ENCODE data around the gene SLC22A3. TPM values are rescaled to one million over a fixed set of nuclear protein-coding genes. Genes with fewer than 3 reads are reported as not detected.

The SLC22A3 gene
- total RNA-seq, 2 donors from 2014 or later, result 91.5 to 144 TPM

DNA sequence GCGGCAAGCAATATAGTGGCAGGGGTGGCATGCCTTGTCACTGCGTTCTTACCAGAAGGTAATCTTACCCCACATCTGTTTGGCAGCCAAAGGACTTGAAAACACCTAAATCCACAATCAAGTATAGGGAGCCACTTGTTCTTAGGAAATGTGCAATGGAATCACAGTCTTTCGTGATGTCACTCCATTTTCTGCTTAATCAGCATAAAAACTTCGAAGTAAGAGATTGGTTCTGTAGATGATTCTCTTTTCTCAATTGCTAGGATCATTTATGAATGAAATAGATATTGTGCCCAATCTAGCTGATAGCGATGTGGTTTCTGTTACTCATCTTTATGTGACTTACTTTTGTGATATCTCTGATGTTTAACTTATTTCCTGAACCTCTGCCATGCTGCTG lies 89.0 kb downstream of the SLC22A3 start:
- Histone ChIP-seq H3K27ac (no peak overlapping the region), H3K9me3 (no peaks in the 10 kb centered on the region), H3K4me1 (ENCODE audit: control insufficient read depth in 1 of 2, low read depth in 2 of 2) (peaks cover 0 to 8% of the 10 kb centered on the region in 2 donors), H3K36me3 (peaks cover 12% of the 10 kb centered on the region), H3K27me3 (replicated peaks; ENCODE audit: insufficient read depth) (no peaks in the 10 kb centered on the region), H3K4me3 (no peak overlapping the region)
- TF ChIP-seq, protein P1, sequence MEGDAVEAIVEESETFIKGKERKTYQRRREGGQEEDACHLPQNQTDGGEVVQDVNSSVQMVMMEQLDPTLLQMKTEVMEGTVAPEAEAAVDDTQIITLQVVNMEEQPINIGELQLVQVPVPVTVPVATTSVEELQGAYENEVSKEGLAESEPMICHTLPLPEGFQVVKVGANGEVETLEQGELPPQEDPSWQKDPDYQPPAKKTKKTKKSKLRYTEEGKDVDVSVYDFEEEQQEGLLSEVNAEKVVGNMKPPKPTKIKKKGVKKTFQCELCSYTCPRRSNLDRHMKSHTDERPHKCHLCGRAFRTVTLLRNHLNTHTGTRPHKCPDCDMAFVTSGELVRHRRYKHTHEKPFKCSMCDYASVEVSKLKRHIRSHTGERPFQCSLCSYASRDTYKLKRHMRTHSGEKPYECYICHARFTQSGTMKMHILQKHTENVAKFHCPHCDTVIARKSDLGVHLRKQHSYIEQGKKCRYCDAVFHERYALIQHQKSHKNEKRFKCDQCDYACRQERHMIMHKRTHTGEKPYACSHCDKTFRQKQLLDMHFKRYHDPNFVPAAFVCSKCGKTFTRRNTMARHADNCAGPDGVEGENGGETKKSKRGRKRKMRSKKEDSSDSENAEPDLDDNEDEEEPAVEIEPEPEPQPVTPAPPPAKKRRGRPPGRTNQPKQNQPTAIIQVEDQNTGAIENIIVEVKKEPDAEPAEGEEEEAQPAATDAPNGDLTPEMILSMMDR (IDR thresholded peaks at IDR 0.05), result no peak
- no peak for ATAC-seq (ENCODE audit: insufficient number of reproducible peaks, low FRiP score, low read depth)
- no peak for DNase-seq (ENCODE audit: low spot score)

DNA sequence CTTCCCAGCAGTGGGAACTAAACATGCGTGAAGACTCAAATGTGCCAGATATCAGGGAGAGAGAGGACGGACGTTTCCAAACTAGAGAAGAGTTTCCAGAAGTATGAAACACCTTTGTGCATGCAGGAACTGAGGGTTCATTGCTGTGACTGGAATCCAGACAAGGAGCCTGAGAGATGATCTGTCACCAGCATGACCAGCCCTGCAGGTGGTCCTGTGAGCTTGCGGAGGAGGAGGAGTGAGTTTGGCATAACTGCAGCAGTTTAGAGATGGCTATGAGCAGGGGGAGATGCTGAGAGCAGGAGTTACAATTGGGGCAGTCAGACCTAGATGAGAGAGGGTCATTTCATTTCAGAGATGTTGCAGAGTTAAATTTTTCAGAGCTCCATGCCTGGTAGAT lies 89.6 kb downstream of the SLC22A3 start:
- DNase-seq (ENCODE audit: low spot score) (no peak), ATAC-seq (ENCODE audit: insufficient number of reproducible peaks, low FRiP score, low read depth) (no peak)
- no peak overlapping the region for H3K27ac ChIP-seq
- TF ChIP-seq, protein P1 (IDR thresholded peaks at IDR 0.05), result no peak
- H3K27me3 ChIP-seq (replicated peaks; ENCODE audit: insufficient read depth), result no peaks in the 10 kb centered on the region
- H3K9me3 ChIP-seq, result no peaks in the 10 kb centered on the region
- H3K36me3 ChIP-seq, result peaks cover 10% of the 10 kb centered on the region
- H3K4me1 ChIP-seq (ENCODE audit: control insufficient read depth in 1 of 2, low read depth in 2 of 2), result peaks cover 0 to 5% of the 10 kb centered on the region in 2 donors
- no peak overlapping the region for H3K4me3 ChIP-seq

DNA sequence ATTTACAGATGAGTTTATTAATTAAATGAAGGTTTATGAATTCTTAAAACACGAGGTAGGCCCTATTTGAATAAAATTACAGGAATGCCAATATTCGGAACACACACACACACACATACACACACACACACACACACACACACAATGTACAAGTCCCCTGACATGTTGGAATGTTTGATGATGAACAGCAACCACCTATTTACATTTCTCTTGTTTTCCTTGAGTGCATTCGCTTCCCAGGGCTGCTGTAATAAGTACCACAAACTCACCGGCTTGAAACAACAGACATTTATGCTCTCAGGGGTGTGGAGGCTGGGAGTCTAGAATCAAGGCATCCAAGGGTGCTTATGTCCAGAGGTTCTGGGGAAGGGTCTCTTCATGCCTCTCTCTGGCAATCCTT lies 90.3 kb downstream of the SLC22A3 start:
- Histone ChIP-seq H3K4me1 (ENCODE audit: control insufficient read depth in 1 of 2, low read depth in 2 of 2) (peaks cover 0 to 5% of the 10 kb centered on the region in 2 donors), H3K4me3 (no peak overlapping the region), H3K36me3 (peaks cover 8% of the 10 kb centered on the region), H3K27me3 (replicated peaks; ENCODE audit: insufficient read depth) (no peaks in the 10 kb centered on the region), H3K9me3 (no peaks in the 10 kb centered on the region), H3K27ac (no peak overlapping the region)
- no peak for ATAC-seq (ENCODE audit: insufficient number of reproducible peaks, low FRiP score, low read depth)
- no peak for DNase-seq (ENCODE audit: low spot score)
- TF ChIP-seq, protein P1 (IDR thresholded peaks at IDR 0.05), result no peak

DNA sequence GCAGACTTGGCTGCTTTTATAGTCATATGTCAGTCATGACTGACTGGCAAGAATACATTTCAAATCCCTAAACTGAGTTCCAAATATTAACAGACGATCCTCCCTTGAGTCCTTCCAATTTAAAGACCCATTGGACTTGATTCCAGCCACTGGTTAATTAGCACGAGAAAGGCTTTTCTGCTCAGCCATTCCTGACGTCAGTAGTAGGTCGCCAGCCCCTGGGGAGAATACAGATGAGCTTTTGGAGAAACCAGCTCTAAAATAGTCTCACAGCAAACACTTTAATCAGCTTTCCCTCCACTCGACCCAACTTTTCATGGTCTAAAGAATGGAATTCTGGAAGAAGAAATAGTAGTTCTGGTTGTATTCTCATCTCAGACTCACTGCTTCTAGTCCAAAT lies 91.6 kb downstream of the SLC22A3 start:
- DNase-seq (ENCODE audit: low spot score) (no peak), ATAC-seq (ENCODE audit: insufficient number of reproducible peaks, low FRiP score, low read depth) (no peak)
- H3K4me3 ChIP-seq, result no peak overlapping the region
- no peaks in the 10 kb centered on the region for H3K27me3 ChIP-seq (replicated peaks; ENCODE audit: insufficient read depth)
- peaks cover 11% of the 10 kb centered on the region for H3K36me3 ChIP-seq
- TF ChIP-seq, protein P1 (IDR thresholded peaks at IDR 0.05), result no peak
- H3K9me3 ChIP-seq, result no peaks in the 10 kb centered on the region
- H3K4me1 ChIP-seq (ENCODE audit: control insufficient read depth in 1 of 2, low read depth in 2 of 2), result peaks cover 0 to 5% of the 10 kb centered on the region in 2 donors
- H3K27ac ChIP-seq, result no peak overlapping the region

DNA sequence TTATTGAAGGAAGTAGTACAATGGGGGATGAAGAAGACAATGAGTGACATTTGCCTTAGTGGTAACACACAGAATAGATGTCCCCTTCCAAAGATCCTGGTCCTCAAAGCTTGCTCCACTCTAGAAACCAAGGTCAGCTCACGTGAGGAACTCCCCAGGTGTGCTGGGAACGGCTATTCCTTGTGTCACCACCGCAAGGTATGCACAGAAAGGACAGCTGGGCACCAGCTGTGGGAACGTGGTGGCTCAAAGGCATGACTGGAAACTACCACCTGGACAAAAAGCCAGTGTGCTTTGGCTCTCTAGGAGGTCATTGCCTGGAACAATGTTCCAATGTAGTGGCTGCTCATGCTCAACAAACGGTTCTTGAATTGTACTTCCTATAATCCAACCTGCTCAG lies 94.0 kb downstream of the SLC22A3 start:
- peaks cover 0 to 11% of the 10 kb centered on the region in 2 donors for H3K4me1 ChIP-seq (ENCODE audit: control insufficient read depth in 1 of 2, low read depth in 2 of 2)
- DNase-seq (ENCODE audit: low spot score) (no peak), ATAC-seq (ENCODE audit: insufficient number of reproducible peaks, low FRiP score, low read depth) (no peak)
- TF ChIP-seq, protein P1 (IDR thresholded peaks at IDR 0.05), result no peak
- no peaks in the 10 kb centered on the region for H3K9me3 ChIP-seq
- H3K27ac ChIP-seq, result no peak overlapping the region
- peaks cover 21% of the 10 kb centered on the region for H3K36me3 ChIP-seq
- no peak overlapping the region for H3K4me3 ChIP-seq
- no peaks in the 10 kb centered on the region for H3K27me3 ChIP-seq (replicated peaks; ENCODE audit: insufficient read depth)

Measured in thoracic aorta (tissue), 2 donors.